Fibroblast of skin of right quadriceps (primary cell): Measurements from ENCODE around the gene PDS5B.

Source experiments
- DNase-seq: peaks from one replicate; pipeline ENCODE4 v3.0.0-alpha.2; 2013

Gene PDS5B

DNA sequence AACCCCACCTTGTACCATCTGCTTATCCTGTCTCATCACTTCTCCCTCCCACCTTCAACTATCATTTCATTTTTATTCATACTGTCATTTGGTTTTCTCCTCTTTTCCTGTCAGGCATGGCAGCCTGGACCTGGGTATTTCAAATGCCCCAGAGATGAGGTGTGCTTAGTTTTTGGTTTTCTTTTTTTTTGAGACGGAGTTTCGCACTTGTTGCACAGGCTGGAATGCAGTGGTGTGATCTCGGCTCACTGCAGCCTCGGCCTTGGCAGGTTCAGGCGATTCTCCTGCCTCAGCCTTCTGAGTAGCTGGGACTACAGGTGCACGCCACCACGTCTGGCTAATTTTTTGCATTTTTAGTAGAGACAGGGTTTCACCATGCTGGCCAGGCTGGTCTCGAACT is 5.8 kb downstream of the PDS5B start:
- no peak for DNase-seq

DNA sequence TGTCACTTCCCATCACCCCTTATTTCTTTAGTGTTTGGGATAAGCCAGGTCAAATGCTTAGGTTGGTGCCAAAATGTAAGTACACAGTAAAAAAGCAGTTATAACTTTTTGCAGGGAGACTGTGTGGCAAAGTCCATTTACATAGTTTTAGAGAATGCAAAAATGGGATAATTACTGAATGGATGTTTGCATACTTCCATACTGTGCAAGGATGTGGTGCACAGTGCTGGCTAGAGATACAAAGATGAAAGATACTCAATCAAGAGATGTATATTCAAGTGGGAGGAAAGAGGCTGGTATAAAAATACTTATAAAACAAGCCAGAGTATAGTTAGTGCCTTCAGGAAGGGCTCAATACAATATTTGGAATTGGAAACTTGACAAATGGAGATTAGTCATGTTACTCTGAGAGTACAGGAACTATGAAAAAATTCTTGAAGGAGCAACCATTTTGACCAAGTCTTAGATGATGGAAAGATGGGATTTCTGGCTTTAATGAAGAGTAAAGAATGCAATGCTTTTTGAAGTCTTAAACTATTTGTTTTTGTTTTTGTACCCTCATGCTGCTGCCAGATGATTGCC is 8.0 kb downstream of the PDS5B start:
- DNase-seq, result peak; percentile 36

DNA sequence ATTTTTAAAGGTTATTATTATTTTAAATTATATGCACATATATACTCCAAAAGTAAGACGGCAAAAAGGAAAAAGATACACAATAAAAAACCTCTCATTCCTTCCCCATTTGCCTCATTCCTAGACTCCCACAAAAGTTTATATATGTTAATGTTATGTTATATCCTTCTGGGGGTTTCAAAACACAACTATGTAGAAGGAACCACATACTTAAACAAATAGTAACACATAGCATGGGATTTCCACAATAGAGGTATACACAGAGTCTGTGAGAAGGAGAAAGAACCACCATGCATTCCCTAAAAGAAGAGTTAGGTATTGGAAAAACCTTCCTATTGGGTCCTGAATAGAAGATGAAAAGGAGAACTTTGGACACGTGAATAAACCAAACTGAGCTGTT is 9.1 kb downstream of the PDS5B start:
- no peak for DNase-seq

DNA sequence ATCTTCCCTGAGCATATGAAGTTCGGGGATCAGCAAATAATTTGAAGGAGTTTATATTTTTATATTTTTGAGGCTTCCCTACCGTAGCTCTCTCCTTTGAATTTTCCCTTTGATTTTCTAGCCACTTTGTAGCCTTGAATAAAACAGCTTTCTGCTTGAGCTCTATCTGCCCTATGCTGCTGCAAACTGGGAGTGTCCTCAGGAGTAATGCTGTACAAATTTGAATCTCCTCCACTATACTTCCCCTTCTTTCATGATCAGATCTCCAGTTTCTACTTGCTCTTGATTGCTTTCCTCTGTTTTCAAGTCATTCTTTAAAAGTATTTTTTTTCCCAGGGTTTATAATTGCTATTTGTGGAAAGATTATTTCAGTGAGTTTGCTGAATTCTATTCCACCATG is 14.6 kb downstream of the PDS5B start:
- DNase-seq, result no peak

DNA sequence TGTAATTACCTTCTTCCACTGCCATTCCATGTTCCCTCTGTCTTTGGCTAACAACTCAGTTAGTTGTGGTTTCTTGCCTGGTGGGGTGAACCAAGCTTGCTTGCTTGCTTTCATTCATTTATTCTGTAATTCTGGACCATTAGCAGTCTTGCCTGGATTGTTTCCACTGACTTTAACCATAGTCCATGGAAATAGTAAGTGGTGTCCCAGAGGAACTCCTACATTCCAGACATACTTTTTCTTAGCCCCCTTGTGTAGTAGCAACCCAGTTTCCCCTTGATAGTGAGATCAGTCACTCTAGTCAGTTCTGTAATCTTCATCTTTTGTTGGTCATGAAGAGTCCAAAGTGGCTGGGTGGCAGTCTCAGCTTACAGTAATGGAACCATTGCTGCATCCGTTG is 23.2 kb downstream of the PDS5B start:
- DNase-seq, result peak; percentile 26

DNA sequence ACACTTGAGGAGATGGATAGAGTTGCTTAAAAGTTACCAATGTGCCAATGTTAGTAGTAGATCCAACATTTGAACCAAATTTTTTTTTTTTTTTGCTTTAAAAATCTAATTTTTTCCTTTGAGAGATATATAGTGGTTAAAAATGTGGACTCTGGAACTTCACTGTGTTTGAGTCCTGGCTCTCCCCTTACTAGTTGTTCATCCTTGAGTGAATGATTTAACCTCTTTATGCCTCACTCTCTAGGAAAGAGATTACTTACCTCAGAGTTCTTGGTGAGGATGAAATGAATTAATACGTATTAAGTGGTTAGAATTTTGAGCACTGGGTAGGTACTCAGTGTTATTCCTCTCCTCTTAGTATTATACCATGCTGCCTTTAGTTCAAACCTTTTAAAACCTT is 24.3 kb downstream of the PDS5B start:
- no peak for DNase-seq

DNA sequence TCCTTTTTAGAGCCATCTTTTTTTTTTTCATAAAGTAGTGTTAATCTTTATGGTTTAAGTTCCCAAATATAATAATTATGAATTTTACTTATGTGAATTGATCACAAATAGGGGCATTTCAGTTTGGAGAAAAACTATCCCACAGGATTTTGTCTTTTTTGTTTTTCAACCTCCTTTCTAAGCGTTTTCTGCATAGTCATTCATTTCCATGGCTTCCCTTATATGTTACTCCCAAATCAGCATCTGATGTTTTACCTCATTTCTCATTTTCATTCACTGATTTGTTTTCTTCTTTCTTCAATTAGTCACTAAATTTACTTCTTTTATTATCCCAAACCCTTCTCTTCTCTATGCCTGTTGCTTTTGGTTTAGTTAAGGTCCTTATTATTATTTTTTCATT is 24.7 kb downstream of the PDS5B start:
- no peak for DNase-seq

DNA sequence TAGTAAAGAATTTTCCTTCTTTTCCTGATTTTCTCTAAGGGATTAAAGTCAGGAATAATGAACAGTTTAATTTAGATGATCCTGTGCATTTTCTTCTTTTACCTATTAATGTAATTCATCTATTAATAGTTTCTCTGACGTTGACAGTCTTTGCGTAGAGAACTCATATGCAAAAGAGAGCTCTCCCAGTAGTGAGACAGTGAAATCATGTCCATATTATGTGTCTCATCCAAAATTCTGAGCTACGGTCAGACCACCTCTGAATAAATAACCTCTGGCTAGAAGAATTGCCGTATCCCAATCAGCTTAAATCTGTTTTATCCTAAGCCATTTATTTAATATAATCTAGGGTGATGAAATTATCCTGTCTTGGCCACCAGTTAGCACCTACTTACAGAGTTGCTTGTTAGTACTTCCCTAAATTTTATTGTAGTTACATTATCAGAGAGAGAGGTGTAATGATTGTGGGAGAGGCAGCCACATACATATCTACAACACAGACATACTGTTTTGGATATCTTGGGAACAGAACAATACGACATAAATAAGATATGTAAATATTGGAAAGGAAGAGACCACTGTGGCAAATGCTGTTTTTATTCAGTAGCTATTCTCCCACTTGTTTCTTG is 30.7 kb downstream of the PDS5B start:
- no peak for DNase-seq

DNA sequence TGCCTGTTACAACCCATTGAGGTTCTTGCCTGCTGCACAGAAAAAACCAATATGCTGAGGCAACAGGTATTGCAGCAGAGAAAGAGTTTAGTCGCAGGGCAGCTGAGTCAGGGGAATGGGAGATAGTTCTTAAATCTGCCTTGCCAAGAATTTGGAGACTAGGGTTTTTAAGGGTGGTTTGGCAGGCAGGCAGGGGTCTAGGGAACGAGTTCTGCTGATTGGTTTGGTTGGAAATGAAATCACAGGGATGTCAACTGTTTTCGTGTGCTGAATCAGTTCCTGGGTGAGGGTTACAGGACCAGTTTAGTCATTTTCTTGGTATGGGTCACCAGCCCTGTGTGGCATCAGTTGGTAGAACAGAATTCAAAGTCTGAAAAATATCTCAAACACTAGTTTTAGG is 36.6 kb downstream of the PDS5B start:
- no peak for DNase-seq

DNA sequence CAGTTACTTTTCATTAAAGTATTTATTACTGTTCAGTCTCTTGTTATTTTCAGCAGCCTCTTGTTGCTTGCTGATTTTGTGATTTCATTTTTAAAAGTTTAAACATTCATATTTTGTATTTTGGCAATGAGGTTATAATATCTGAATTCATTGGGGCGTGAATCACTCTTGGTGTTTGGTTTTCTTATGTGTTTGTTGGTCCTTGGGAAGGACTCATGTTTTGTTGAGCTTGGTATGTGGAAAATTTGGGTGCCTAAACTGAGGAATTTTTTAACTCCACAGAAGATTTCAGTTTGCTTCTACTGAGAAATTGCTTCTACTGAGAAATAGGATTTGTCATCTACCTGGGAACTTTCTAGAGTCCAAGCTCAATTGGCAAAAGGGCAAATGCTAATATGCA is 38.2 kb downstream of the PDS5B start:
- peak; percentile 4 for DNase-seq

DNA sequence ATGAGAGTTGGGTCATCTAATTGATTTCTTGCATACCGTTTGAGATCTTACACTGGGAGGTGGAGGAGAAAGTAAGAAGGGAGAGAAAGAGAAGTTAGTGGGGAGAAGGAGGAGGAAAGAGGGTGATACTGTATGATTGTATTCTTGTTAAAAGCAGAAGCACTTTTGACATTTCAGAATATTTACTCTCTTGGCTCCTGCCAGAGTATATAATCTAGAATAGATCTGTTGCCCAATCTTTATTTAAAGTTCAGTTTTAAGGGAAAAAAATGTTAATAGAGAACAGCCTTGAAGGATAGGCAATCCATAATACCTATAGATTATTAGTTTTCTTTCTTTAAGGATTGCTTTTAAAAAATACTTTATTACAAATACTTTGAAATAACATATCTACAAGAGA is 41.5 kb downstream of the PDS5B start:
- DNase-seq, result no peak

DNA sequence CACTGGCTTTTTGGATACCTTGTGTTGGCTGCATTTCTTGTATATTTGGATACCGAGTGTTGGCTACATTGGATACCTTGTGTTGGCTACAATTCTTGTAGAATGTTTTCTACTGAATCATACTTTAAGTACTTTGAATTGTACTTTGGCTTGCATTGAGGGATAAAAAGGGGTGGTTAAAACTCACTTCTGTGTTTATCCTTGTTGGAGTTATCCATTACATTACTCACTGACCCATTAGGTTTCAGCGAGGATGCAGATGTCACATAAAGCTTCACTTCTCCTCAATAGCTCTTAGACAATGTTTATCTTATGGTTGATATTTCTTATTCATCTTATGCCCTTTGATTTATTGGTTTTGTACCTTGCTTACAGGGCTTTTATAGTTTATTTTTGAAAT is 43.1 kb downstream of the PDS5B start:
- no peak for DNase-seq

DNA sequence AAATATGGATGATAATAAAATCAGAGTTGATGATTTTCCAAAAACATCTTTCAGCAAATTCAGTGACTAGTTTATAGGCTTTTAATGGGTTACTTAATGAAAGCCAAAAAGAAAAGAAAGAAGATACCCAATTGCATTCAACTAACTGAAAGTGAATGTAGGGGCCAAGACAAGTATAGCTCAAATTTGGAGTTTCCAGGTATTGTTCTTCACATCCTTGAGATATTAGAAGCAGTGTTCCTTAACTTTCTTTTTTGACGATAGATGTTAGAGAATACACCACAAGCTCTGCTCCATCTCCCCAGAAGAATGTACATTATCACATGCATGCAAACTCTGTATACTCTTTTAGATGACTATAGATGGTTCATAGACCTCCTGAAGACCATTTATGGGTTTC is 43.6 kb downstream of the PDS5B start:
- no peak for DNase-seq

DNA sequence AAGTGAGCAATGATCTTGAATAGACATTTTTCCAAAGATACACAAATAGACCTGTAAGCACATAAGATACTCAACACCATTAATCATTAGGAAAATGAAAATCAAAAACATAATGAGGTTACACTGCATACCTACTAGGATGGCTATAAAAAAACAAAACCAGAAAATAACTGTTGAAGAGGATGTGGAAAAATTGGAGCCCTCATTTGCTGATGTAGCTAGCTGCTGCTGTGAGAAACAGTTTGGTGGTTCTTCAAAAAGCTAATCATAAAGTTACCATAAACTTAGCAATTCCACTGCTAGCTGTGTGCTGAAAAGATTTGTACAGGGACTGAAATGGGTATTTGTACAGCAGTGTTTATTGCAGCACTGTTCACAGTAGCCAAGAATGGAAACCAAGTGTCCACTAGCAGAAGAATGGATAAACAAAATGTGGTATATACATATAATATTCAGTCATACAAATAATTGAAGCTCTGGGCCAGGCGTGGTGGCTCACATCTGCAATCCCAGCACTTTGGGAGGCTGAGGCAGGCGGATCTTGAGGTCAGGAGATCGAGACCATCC is 46.2 kb downstream of the PDS5B start:
- DNase-seq, result no peak

DNA sequence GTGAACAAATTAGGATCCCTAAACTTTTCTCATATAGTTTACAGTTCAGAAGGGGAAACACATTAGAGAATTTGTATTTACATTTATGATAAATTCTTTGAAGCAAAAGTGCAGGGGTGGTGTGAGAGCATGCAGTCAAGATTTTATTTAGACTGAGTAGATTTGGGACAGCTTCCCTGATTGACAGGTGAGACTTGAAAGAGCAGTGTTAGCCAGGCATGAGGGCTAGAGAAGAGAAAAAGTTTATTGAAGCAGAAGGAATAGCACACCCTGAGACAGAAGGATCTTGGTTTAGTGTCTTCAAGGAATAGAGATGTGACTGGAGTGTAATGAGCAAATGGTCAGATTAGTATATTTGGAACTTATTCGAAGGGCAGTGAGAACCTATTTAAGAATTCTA is 50.5 kb downstream of the PDS5B start:
- DNase-seq, result no peak

DNA sequence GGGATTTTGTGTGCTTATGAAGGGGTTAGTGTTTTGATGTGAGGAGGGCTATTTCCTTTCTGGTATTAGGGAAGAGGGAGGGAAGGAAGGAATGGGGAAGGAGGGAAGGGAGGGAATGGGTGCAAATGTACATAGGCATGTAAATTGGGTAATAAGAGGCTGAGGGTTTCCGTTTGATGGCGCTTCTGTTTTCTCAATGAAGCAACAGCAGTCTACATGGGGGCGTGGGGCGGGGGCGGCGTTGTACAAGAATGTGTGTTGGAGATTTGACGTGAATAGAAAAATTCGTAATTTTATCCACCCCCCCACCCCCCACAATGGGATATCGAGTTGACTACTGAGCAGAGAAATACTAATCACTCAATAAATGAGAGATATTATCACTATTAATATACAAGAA is 52.5 kb downstream of the PDS5B start:
- no peak for DNase-seq

DNA sequence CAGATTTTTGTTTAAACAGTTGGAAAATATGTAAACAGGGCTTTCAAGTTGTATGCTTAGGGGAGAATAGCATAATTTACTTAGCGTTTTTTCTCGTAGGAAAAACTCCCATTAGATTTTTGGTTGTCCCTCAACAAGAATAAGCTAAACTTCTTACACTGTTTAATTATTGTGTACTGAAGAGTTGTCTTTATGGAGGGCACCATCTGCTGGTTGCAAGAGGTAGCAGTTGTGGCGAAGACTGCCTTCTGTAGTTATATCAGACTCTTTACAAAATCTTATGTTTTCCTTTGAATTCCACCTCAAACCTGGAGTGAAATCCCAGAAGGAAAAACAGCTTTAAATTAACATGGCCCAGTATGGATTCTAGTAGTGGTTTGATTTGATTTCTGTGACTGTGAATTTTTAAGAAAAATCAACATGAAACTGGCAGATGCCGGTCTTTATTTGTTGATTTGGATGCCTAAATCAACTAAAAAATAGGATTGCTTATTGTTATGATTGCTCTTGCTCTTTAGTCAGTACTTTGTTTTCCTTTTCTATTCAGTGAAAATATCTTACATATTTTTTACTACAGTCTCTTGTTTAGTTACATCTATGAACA is 53.4 kb downstream of the PDS5B start:
- DNase-seq, result peak; percentile 58

DNA sequence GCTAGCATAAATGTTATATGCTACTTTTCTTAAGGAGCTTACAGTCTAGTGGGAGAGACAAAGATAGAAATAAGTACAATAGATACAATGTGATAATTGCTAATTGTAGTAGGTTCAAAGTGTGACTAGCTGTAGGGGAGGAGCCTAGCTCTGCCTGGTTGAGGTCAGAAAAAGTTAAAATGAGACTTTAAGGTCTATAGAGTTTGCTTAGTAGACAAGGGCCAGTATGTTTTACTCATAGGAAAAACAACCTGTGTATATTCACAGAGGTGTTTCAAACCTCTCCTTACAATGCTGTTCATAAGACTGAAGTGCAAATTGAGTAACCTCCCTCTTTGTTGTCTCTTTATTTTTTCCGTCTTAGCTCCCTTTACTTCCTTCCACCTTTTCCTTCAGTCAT is 56.1 kb downstream of the PDS5B start:
- no peak for DNase-seq

DNA sequence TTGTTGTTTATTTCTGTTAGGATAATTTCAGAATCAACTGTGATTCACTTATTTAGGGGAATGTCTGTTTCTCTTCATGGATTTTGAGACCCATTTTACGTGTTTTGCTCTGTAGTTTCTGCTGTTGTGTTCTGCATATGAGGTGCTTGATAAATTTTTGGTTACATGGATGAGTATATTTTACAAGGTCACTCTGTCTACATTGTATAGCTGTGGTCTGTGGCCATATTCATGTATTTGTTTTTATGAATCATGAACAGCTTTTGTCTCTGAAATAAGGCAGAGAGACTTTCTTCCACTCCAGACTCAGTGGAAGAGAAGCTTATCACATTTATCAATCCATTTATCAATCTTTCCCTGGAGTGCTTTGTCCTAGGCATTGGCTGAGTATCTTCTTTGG is 56.6 kb downstream of the PDS5B start:
- no peak for DNase-seq

DNA sequence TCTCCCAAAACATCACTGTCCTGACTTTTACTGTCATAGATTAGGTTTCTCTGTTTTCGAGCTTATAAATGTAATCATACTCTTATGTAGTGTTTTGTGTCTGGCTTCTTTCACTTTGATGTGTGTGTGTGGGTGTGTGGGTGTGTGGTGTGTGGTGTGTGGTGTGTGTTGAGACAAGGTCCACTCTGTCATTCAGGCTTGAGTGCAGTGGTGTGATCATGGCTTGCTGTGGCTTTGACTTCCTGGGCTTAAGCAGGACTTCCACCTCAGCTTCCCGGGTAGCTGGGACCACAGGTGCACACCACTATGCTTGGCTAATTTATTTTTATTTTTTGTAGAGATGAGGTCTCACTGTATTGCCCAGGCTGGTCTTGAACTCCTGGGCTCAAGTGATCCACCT is 59.6 kb downstream of the PDS5B start:
- no peak for DNase-seq

DNA sequence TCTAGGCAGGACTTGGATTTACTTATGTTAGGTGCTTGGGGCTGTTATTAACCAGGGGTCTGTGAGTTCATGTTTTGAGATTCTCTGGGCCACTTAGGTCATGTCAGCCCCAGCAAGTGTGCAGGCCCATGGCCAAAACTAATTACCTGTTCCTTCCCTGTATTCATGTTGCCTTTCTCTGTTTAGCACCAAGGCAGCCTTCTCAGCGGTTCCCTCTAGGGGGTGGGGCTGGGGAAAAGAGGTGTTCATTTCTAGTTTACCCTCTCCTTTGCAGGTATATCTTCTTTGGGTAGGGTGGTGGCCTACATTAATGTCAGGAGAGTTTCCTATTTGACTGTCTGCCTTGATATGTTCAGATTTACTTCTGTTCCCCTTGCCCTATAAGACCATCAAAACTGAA is 61.7 kb downstream of the PDS5B start:
- no peak for DNase-seq

DNA sequence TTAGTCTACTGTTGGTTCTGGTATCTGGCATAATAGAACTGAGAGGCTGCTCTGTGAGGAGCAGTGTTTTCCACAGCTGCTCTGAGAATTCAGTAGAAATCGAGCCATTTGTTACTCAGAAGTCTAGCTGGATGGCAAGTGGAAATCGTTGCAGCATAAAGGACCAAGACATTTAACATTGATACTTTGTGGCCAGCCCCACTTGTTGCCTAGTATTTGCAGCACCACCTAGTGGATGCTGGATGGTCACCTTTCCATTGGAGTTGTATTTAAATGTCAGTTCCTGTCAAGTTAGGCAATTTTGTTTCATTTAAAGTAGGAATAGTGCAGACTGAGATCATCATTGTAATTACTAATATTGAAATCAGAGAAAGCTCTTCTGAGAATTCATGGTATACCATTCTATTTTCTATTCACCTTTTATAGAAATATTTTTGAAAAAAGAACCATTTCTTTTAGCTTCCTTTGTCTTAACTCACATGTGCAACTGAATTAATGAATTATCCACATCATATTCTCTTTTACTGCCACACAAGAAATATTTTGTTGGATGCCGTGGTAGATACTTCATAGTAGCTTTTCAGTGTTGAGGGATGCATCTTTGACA is 64.6 kb downstream of the PDS5B start:
- DNase-seq, result peak; percentile 47

DNA sequence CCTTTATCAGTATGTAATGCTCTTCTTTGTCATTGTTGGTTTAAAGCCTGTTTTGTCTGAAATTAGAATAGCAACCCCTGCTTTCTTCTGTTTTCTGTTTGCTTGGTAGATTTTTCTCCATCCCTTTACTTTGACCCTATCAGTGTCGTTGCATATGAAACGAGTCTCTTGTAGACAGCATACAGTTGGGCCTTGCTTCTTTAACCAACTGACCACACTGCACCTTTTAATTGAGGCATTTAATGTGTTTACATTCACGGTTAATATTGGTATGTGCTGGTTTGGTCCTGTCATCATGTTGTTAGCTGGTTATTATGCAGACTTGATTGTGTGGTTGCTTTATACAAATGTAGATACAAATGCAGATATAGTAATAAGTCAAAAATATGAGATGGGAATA is 71.1 kb downstream of the PDS5B start:
- peak; percentile 11 for DNase-seq

DNA sequence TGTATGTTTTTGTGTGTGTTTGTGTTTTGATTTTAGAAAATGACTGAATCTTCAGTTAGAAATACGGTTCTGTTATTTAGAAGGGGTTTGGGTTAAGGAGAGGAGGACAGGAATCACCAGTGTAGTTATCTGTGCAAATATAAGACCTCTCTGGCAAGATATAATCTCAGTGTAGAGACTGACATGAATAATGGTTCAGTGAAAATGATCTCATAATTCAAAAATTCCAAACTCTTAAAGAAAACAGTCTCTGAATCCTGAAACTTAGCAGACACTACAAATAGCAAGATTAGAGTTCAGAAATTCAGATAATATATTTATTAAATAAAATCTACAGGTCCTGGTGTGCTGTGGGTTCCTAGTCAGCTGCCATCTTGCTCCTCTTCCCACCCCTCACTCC is 73.5 kb downstream of the PDS5B start:
- DNase-seq, result peak; percentile 28
